Liver (tissue), 3 donors: ENCODE measurements around the gene RHOT2.

Experiments
- RAD21 ChIP-seq, 2 donors: IDR thresholded peaks; 2 replicates each; pipeline ENCODE4 v1.6.1; 2016; ENCODE audit warnings: antibody characterized with exemption in 2 of 2, mild to moderate bottlenecking in 2 of 2
- TAF1 ChIP-seq: conservative IDR thresholded peaks from 2 replicates; pipeline ENCODE4 v1.6.1; 2016; ENCODE audit warnings: antibody characterized with exemption, mild to moderate bottlenecking
- YY1 ChIP-seq: IDR thresholded peaks from 2 replicates; pipeline ENCODE4 v1.6.1; 2016; ENCODE audit warnings: antibody characterized with exemption, mild to moderate bottlenecking
- TF ChIP-seq, protein P1 (sequence below): fragments of 150-350 bp; IDR thresholded peaks from 2 replicates; pipeline ENCODE4 v1.5.1; 2017; ENCODE audit warnings: improper control_type of control experiment, low read depth, low read length; ENCODE audit not compliant: missing input control
- donor health status: healthy.
- donor health status: healthy.

DNA sequence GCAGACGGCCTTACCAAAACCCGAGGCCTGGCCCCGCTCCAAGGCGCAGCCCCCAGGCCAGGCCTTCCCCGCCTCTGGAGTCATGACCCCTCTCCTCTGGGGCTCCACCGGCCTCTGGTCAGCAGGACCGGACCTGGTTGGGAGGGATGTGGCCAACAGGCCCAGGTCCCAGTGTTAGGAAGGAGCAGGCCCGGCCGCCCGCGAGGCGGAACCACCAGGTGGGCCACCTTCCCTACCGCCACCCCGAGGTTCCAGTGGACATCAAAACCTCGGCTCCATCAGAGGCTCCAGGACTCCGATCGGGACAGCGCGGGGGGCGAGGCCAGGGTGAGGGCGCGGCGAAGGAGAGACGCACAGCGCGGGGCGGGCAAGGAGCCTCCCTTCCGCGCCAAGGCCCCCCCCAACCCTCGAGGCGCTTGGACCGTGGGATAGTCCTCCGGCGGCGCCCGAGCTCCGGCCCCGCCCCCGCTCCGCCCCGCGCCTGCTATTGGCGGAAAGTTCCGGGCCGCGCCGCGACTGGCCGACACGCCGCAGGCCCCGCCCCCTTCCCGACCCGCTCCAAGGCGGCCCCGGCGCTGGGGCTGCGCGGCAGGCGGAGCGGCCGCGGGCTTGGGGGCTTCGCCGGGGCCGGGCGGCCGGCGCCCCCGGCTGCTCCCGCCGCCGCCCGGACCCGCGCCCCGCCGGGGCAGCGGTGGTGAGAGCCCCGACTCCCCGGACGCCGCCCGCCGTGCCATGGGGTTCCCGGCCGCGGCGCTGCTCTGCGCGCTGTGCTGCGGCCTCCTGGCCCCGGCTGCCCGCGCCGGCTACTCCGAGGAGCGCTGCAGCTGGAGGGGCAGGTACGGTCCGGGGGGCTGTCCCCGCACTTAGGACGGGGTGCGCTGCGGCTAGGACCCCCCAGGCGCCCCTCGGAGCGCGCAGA lies 46.9 kb downstream of the RHOT2 start, which contains the start of gene METRN:
- TF ChIP-seq, protein P1, sequence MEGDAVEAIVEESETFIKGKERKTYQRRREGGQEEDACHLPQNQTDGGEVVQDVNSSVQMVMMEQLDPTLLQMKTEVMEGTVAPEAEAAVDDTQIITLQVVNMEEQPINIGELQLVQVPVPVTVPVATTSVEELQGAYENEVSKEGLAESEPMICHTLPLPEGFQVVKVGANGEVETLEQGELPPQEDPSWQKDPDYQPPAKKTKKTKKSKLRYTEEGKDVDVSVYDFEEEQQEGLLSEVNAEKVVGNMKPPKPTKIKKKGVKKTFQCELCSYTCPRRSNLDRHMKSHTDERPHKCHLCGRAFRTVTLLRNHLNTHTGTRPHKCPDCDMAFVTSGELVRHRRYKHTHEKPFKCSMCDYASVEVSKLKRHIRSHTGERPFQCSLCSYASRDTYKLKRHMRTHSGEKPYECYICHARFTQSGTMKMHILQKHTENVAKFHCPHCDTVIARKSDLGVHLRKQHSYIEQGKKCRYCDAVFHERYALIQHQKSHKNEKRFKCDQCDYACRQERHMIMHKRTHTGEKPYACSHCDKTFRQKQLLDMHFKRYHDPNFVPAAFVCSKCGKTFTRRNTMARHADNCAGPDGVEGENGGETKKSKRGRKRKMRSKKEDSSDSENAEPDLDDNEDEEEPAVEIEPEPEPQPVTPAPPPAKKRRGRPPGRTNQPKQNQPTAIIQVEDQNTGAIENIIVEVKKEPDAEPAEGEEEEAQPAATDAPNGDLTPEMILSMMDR = no peak
- no peak for TF ChIP-seq YY1
- TF ChIP-seq TAF1 = no peak
- TF ChIP-seq RAD21 (IDR thresholded peaks at IDR 0.05) = no peak
